ENCODE data around the gene PPM1F.

- TF ChIP-seq CTCF (optimal IDR thresholded peaks at IDR 0.05 in 1 of 3, IDR thresholded peaks at IDR 0.05 in 1 of 3, conservative IDR thresholded peaks at IDR 0.05 in 1 of 3; ENCODE audit: extremely low read depth in 1 of 3, insufficient read depth in 2 of 3, low read length in 3 of 3), result no peak
- TF ChIP-seq EZH2 (IDR thresholded peaks at IDR 0.05; ENCODE audit: low read length), result no peak
Measured at GRCh38 chr22:21960200-21961126, 7.8 kb upstream of the PPM1F start.

Data from keratinocyte (primary cell).